Transverse colon (tissue), 4 donors: ENCODE data around the gene LRRN4. TPM values are rescaled to one million over a fixed set of nuclear protein-coding genes. Genes with fewer than 3 reads are reported as not detected.
A peak's percentile ranks its signal among the peaks of the same experiment; 100 is the strongest.

Source experiments
- DNase-seq: peaks from one replicate; pipeline ENCODE4 v3.0.0-alpha.2; 2019
- H3K27ac ChIP-seq, 4 donors: fragments of 200-600 bp; sonication (generic); 2 replicates each; pipeline ENCODE4 v1.5.1; 2016 to 2018; ENCODE audit warnings: inconsistent platforms in 4 of 4
- H3K27me3 ChIP-seq: fragments of 200-600 bp; sonication (generic); 2 replicates; pipeline ENCODE4 v1.5.1; 2017; ENCODE audit warnings: inconsistent platforms
- H3K36me3 ChIP-seq, 4 donors: fragments of 200-600 bp; sonication (generic); 2 replicates each; pipeline ENCODE4 v1.5.1; 2017 to 2019; ENCODE audit warnings: inconsistent platforms in 4 of 4
- H3K4me1 ChIP-seq, 4 donors: fragments of 200-600 bp; sonication (generic); 2 replicates each; pipeline ENCODE4 v1.5.1; 2017 to 2020; ENCODE audit warnings: inconsistent platforms in 4 of 4
- H3K4me3 ChIP-seq, 4 donors: fragments of 200-600 bp; sonication (generic); 1 replicate in 1 of 4; 2 replicates in 3 of 4; pipeline versions ENCODE4 v1.5.1 to v1.6.1; 2017 to 2019; ENCODE audit warnings: inconsistent platforms in 4 of 4
- H3K9me3 ChIP-seq, 2 donors: fragments of 200-600 bp; sonication (generic); 2 replicates each; pipeline ENCODE4 v1.5.1; 2017 to 2019; ENCODE audit warnings: inconsistent platforms in 2 of 2
- EP300 ChIP-seq: sonication (generic); formaldehyde crosslinking; IDR thresholded peaks from one replicate; pipeline ENCODE4 v1.6.1; 2017; ENCODE audit warnings: antibody characterized with exemption, low read depth
- POLR2A ChIP-seq: fragments of 450-650 bp; IDR thresholded peaks from one replicate; pipeline ENCODE4 v1.6.1; 2016; ENCODE audit warnings: antibody characterized with exemption, mild to moderate bottlenecking, moderate library complexity
- POLR2AphosphoS5 ChIP-seq, 3 donors: sonication (generic); formaldehyde crosslinking; IDR thresholded peaks; one replicate each; pipeline ENCODE4 v1.6.1; 2016; ENCODE audit warnings: antibody characterized with exemption in 3 of 3
- WGBS, 2 donors: methylation state at CpG; one replicate each; pipeline ENCODE4 v1.1.5; 2018; ENCODE audit warnings: low coverage in 1 of 2; 5-methylcytosine and 5-hydroxymethylcytosine counted together
- in situ Hi-C, 4 donors: fragments of 200-750 bp; cut with MboI; loops; one replicate each; pipeline versions ENCODE4 v1.15.0 to v1.15.1; 2017; ENCODE audit warnings: low sequenced_read_pairs in 3 of 4, low pct_ligation_motif_present in 1 of 4, low pct_unique_long_range_greater_than_20kb in 1 of 4
- intact Hi-C: fragments of 100-400 bp; cut with DNase I; formaldehyde crosslinking; loops from one replicate; pipeline ENCODE4 v1.15.1; 2023; ENCODE audit warnings: low total_unique reads
- total RNA-seq, 4 donors: library from RNA; depleted of rRNA; stranded (reverse); fragments of >200 nt; gene quantifications; one replicate each; pipeline ENCODE4 v1.1.0, GENCODE V29; 2016
- TF ChIP-seq, protein P1 (sequence below), 5 experiments: fragments of 200-600 bp in 3 of 5; fragments of 450-650 bp in 2 of 5; sonication (generic) in 3 of 5; IDR thresholded peaks; 1 replicate in 2 of 5; 2 replicates in 3 of 5; pipeline ENCODE4 v1.5.1; 2016 to 2017; ENCODE audit warnings: antibody characterized with exemption in 5 of 5, inconsistent platforms in 3 of 5, mild to moderate bottlenecking in 2 of 5, moderate library complexity in 1 of 5

LRRN4 gene
- under 1 TPM in 1 of 4 donors, not detected in 3; 0.48 TPM for total RNA-seq

DNA sequence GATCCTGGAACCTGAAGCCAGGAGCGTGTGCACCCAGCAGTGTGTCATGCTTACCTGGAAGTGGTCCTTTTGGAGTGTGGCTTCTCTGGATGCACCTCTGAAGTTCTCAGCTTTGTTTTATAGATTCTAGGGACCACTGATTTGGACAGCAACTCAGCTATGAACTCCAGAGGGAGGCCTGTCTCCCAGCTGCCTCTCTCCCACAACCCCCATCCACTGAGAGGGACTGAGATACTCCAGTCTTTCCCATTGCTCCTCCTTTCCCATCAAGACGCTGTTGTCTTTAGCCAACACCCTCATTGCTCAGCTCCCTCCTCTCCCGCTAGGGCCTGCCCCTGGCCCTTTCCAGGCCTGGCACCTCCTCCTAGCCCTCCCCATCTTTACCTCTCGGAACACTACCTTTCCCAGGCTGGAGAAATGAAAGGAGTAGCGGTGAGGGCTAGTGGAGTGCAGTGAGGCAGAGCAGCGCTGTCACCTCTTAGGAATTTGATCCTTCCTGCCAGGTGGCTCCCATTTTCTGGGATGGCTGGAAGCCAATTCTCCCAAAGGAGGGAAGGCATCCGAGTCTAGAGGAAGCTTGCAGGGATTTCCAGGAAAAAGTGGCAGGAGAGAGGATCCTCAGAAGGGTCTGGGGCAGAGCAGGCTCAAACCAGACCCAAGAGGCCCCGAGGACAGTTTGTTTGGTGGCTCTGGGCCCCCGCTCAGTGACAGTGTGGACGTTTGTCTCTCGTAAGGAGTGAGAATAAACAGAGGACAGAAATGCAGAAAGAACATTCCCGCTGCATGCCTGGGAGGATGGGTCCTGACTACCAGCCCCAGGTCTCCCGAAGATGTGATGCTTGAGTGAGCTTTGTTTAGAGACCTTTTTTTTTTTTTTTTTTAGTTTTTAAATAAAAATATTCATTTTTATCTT, at the start of gene LRRN4:
LRRN4 (minus strand) TSS at position 285 of the 913 bp plus-strand sequence. CDS start 1,261 bp downstream, outside the sequence.
- no peak for DNase-seq
- Histone ChIP-seq H3K4me3 (no peak within 1 kb of the TSS), H3K4me1 (peaks cover 0 to 19% (median 12%) of the 10 kb centered on the region in 4 donors), H3K36me3 (no peaks in the 10 kb centered on the region), H3K9me3 (no peaks in the 10 kb centered on the region), H3K27ac (no peak within 1 kb of the TSS), H3K27me3 (peaks cover 45% of the 10 kb centered on the region)
- 59 to 60% methylated on average over 3 to 13 of the region's 13 CpGs for WGBS, 2 donors
- no peak for TF ChIP-seq POLR2AphosphoS5 (IDR thresholded peaks at IDR 0.05)
- no peak for TF ChIP-seq EP300
- TF ChIP-seq, protein P1, sequence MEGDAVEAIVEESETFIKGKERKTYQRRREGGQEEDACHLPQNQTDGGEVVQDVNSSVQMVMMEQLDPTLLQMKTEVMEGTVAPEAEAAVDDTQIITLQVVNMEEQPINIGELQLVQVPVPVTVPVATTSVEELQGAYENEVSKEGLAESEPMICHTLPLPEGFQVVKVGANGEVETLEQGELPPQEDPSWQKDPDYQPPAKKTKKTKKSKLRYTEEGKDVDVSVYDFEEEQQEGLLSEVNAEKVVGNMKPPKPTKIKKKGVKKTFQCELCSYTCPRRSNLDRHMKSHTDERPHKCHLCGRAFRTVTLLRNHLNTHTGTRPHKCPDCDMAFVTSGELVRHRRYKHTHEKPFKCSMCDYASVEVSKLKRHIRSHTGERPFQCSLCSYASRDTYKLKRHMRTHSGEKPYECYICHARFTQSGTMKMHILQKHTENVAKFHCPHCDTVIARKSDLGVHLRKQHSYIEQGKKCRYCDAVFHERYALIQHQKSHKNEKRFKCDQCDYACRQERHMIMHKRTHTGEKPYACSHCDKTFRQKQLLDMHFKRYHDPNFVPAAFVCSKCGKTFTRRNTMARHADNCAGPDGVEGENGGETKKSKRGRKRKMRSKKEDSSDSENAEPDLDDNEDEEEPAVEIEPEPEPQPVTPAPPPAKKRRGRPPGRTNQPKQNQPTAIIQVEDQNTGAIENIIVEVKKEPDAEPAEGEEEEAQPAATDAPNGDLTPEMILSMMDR (IDR thresholded peaks at IDR 0.05), result no peak
- TF ChIP-seq POLR2A, result no peak
- intact Hi-C loops, result no loop called here
- in situ Hi-C loops, result no loop called here

DNA sequence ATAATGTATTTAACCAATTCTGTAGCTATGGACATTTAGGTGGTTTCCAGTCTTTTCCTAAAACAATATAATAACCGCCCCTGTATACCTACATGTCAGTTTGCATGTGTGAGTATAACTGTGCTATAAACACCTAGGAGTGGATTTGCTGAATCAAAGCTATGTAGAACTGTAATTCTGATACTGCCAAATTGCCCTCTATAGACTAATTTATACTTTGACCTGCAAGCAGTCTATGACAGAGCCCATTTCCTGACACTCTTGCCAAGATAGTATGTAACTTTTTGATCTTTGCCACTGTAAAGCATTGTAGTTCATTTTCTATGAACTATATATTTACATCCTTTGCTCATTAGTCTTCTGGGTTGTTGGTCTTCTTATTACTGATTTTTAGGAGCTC, 49.4 kb upstream of the LRRN4 start:
- in situ Hi-C loops (no loop called here), intact Hi-C loops (no loop called here)
- no peaks in the 10 kb centered on the region for H3K27me3 ChIP-seq
- H3K4me3 ChIP-seq, result no peak overlapping the region
- H3K9me3 ChIP-seq, result no peaks in the 10 kb centered on the region
- H3K4me1 ChIP-seq, result peaks cover 0 to 25% (median 8%) of the 10 kb centered on the region in 4 donors
- H3K36me3 ChIP-seq, result peaks cover 0 to 9% (median 0%) of the 10 kb centered on the region in 4 donors
- TF ChIP-seq EP300 (no peak), POLR2AphosphoS5 (IDR thresholded peaks at IDR 0.05) (peak in 1 of 3 donors; percentile 43), POLR2A (no peak)
- TF ChIP-seq, protein P1 (IDR thresholded peaks at IDR 0.05), result no peak
- DNase-seq, result no peak
- 48 to 63% methylated on average over 1 of the region's 1 CpG for WGBS, 2 donors
- H3K27ac ChIP-seq, result peak overlapping the region; percentile 62 to 72 (median 71)

DNA sequence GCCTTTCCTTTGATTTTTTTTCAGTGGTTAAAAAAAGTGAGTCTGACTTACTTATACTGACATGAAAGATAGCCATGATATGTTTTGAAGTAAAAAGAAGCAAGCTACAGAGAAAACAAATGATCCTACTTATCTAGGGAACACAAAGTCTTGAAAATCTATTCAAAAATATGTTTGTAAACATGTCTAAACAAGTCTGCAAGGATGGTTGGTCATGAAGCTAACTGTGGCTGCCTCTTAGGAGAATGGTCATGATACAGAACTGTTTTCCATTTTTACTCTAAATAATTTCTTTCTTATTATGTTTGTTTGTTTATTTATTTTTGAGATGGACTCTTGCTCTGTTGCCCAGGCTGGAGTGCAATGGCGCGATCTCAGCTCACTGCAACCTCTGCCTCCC, 47.5 kb upstream of the LRRN4 start:
- WGBS, 2 donors, result 98 to 100% methylated on average over 2 of the region's 2 CpGs
- TF ChIP-seq, protein P1 (IDR thresholded peaks at IDR 0.05), result no peak
- TF ChIP-seq POLR2A (no peak), EP300 (no peak), POLR2AphosphoS5 (IDR thresholded peaks at IDR 0.05) (no peak)
- Histone ChIP-seq H3K36me3 (peaks cover 0 to 9% (median 0%) of the 10 kb centered on the region in 4 donors), H3K4me3 (no peak overlapping the region), H3K4me1 (peaks cover 0 to 26% (median 9%) of the 10 kb centered on the region in 4 donors), H3K9me3 (no peaks in the 10 kb centered on the region), H3K27ac (peak overlapping the region in 1 of 4 donors; percentile 72), H3K27me3 (no peaks in the 10 kb centered on the region)
- intact Hi-C loops, result no loop called here
- in situ Hi-C loops, result no loop called here
- DNase-seq, result no peak

DNA sequence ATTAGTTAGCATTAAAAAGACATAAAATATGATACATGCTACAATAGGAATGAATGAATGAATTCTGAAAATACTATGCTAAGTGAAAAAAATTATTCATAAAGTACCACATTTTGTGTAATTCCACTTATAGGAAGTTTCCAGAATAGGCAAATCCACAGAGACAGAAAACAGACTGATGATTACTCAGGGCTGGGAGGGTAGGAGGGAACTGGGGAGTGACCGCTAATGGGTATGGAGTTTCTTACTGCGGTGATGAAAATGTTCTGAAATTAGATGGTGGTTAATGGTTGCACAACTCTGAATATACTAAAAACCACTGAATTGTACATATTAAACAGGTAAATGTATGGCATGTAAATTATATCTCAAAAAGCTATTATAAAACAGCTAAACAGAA, 46.4 kb upstream of the LRRN4 start:
- intact Hi-C loops, result no loop called here
- WGBS, 2 donors, result 71 to 91% methylated on average over 2 of the region's 2 CpGs
- Histone ChIP-seq H3K36me3 (peaks cover 0 to 7% (median 0%) of the 10 kb centered on the region in 4 donors), H3K27ac (no peak overlapping the region), H3K4me1 (peaks cover 0 to 35% (median 15%) of the 10 kb centered on the region in 4 donors), H3K27me3 (no peaks in the 10 kb centered on the region), H3K9me3 (no peaks in the 10 kb centered on the region), H3K4me3 (no peak overlapping the region)
- no peak for DNase-seq
- in situ Hi-C loops, result no loop called here
- no peak for TF ChIP-seq POLR2A
- TF ChIP-seq, protein P1 (IDR thresholded peaks at IDR 0.05), result no peak
- no peak for TF ChIP-seq POLR2AphosphoS5 (IDR thresholded peaks at IDR 0.05)
- no peak for TF ChIP-seq EP300
